ENCODE measurements around the gene SGTA.

The SGTA gene

GRCh38 chr19:2813235-2814160, 30.4 kb upstream of the SGTA start:
- H3K9me3 Mint-ChIP-seq = no peaks in the 10 kb centered on the region

GRCh38 chr19:2812414-2813234, 29.6 kb upstream of the SGTA start:
- no peak for ATAC-seq
- no peaks in the 10 kb centered on the region for H3K27me3 Mint-ChIP-seq
- H3K4me3 Mint-ChIP-seq = no peak overlapping the region
- no peak overlapping the region for H3K27ac Mint-ChIP-seq
- peaks cover 4% of the 10 kb centered on the region for H3K4me1 Mint-ChIP-seq
- no peak for DNase-seq
- H3K36me3 Mint-ChIP-seq (ENCODE audit: low read depth) = peaks cover 16% of the 10 kb centered on the region
- H3K9me3 Mint-ChIP-seq = no peaks in the 10 kb centered on the region

More at GRCh38 chr19:2813235-2814160, 30.4 kb upstream of the SGTA start:
- no peak overlapping the region for H3K4me3 Mint-ChIP-seq
- H3K4me1 Mint-ChIP-seq = peaks cover 4% of the 10 kb centered on the region
- no peaks in the 10 kb centered on the region for H3K27me3 Mint-ChIP-seq
- ATAC-seq (no peak), DNase-seq (no peak)
- no peak overlapping the region for H3K27ac Mint-ChIP-seq
- peaks cover 14% of the 10 kb centered on the region for H3K36me3 Mint-ChIP-seq (ENCODE audit: low read depth)

- Mint-ChIP-seq H3K36me3 (ENCODE audit: low read depth) (peaks cover 16% of the 10 kb centered on the region), H3K27ac (no peak overlapping the region), H3K4me3 (no peak overlapping the region), H3K9me3 (no peaks in the 10 kb centered on the region), H3K27me3 (no peaks in the 10 kb centered on the region), H3K4me1 (no peaks in the 10 kb centered on the region)
- DNase-seq (no peak), ATAC-seq (no peak)
These were observed 28.8 kb upstream of the SGTA start for GRCh38 chr19:2811735-2812413.

- H3K9me3 Mint-ChIP-seq = no peaks in the 10 kb centered on the region
- ATAC-seq (no peak), DNase-seq (no peak)
- no peaks in the 10 kb centered on the region for H3K4me1 Mint-ChIP-seq
- no peaks in the 10 kb centered on the region for H3K27me3 Mint-ChIP-seq
- no peak overlapping the region for H3K27ac Mint-ChIP-seq
- H3K36me3 Mint-ChIP-seq (ENCODE audit: low read depth) = peaks cover 16% of the 10 kb centered on the region
- H3K4me3 Mint-ChIP-seq = no peak overlapping the region
These were observed 28.2 kb upstream of the SGTA start for GRCh38 chr19:2811221-2811722.

- peaks cover 17% of the 10 kb centered on the region for H3K36me3 Mint-ChIP-seq (ENCODE audit: low read depth)
- ATAC-seq (no peak), DNase-seq (no peak)
- H3K9me3 Mint-ChIP-seq = no peaks in the 10 kb centered on the region
- no peaks in the 10 kb centered on the region for H3K27me3 Mint-ChIP-seq
- H3K4me1 Mint-ChIP-seq = no peaks in the 10 kb centered on the region
- no peak overlapping the region for H3K27ac Mint-ChIP-seq
- no peak overlapping the region for H3K4me3 Mint-ChIP-seq
These were observed 27.3 kb upstream of the SGTA start for GRCh38 chr19:2810141-2811091.

GRCh38 chr19:2809387-2810140, 26.5 kb upstream of the SGTA start:
- Mint-ChIP-seq H3K27me3 (no peaks in the 10 kb centered on the region), H3K4me1 (peaks cover 2% of the 10 kb centered on the region), H3K27ac (no peak overlapping the region), H3K36me3 (ENCODE audit: low read depth) (peaks cover 22% of the 10 kb centered on the region), H3K4me3 (no peak overlapping the region), H3K9me3 (no peaks in the 10 kb centered on the region)
- DNase-seq (no peak), ATAC-seq (no peak)

GRCh38 chr19:2808129-2808941, 25.3 kb upstream of the SGTA start:
- Mint-ChIP-seq H3K9me3 (no peaks in the 10 kb centered on the region), H3K36me3 (ENCODE audit: low read depth) (peaks cover 31% of the 10 kb centered on the region), H3K4me1 (peaks cover 12% of the 10 kb centered on the region), H3K4me3 (no peak overlapping the region), H3K27me3 (no peaks in the 10 kb centered on the region), H3K27ac (no peak overlapping the region)
- no peak for ATAC-seq
- DNase-seq = no peak

- H3K9me3 Mint-ChIP-seq = no peaks in the 10 kb centered on the region
- no peak overlapping the region for H3K27ac Mint-ChIP-seq
These were observed 24.5 kb upstream of the SGTA start for GRCh38 chr19:2807379-2808128.

GRCh38 chr19:2806736-2807378, 23.8 kb upstream of the SGTA start:
- H3K9me3 Mint-ChIP-seq = no peaks in the 10 kb centered on the region
- H3K27ac Mint-ChIP-seq = no peak overlapping the region
- peaks cover 19% of the 10 kb centered on the region for H3K4me1 Mint-ChIP-seq
- H3K4me3 Mint-ChIP-seq = no peak overlapping the region
- ATAC-seq (no peak), DNase-seq (no peak)
- H3K36me3 Mint-ChIP-seq (ENCODE audit: low read depth) = peaks cover 38% of the 10 kb centered on the region
- H3K27me3 Mint-ChIP-seq = no peaks in the 10 kb centered on the region

More at GRCh38 chr19:2807379-2808128, 24.5 kb upstream of the SGTA start:
- no peak overlapping the region for H3K4me3 Mint-ChIP-seq
- no peaks in the 10 kb centered on the region for H3K27me3 Mint-ChIP-seq
- H3K4me1 Mint-ChIP-seq = peaks cover 17% of the 10 kb centered on the region
- peaks cover 38% of the 10 kb centered on the region for H3K36me3 Mint-ChIP-seq (ENCODE audit: low read depth)
- DNase-seq (no peak), ATAC-seq (no peak)

GRCh38 chr19:2805991-2806649, 23.0 kb upstream of the SGTA start:
- peaks cover 19% of the 10 kb centered on the region for H3K4me1 Mint-ChIP-seq
- H3K4me3 Mint-ChIP-seq = no peak overlapping the region
- no peak overlapping the region for H3K27ac Mint-ChIP-seq
- ATAC-seq (no peak), DNase-seq (no peak)
- peaks cover 40% of the 10 kb centered on the region for H3K36me3 Mint-ChIP-seq (ENCODE audit: low read depth)
- no peaks in the 10 kb centered on the region for H3K9me3 Mint-ChIP-seq
- H3K27me3 Mint-ChIP-seq = no peaks in the 10 kb centered on the region

- peaks cover 19% of the 10 kb centered on the region for H3K4me1 Mint-ChIP-seq
- H3K36me3 Mint-ChIP-seq (ENCODE audit: low read depth) = peaks cover 42% of the 10 kb centered on the region
- H3K27ac Mint-ChIP-seq = no peak overlapping the region
- H3K4me3 Mint-ChIP-seq = no peak overlapping the region
- no peak for DNase-seq
- no peaks in the 10 kb centered on the region for H3K27me3 Mint-ChIP-seq
- no peak for ATAC-seq
- H3K9me3 Mint-ChIP-seq = no peaks in the 10 kb centered on the region
These were observed 22.3 kb upstream of the SGTA start for GRCh38 chr19:2805261-2805900.
